Ecto neural progenitor cell (in vitro differentiated cells): ENCODE data around the gene AUTS2.

Experiments
- DNase-seq: peaks from one replicate; pipeline ENCODE4 v3.0.0-alpha.2; 2018; ENCODE audit warnings: low spot score

The AUTS2 gene

GRCh38 chr7:70660819-70661191 lies 1062.5 kb downstream of the AUTS2 start:
- no peak for DNase-seq

- DNase-seq: no peak
Measured at GRCh38 chr7:70663680-70664079, 1065.4 kb downstream of the AUTS2 start.

GRCh38 chr7:70665997-70666396 lies 1067.7 kb downstream of the AUTS2 start:
- no peak for DNase-seq

- DNase-seq: no peak
Measured at GRCh38 chr7:70667406-70667805, 1069.1 kb downstream of the AUTS2 start.

- no peak for DNase-seq
Measured at GRCh38 chr7:70668606-70669358, 1070.5 kb downstream of the AUTS2 start.

- DNase-seq: no peak
Measured at GRCh38 chr7:70669854-70670253, 1071.6 kb downstream of the AUTS2 start.

GRCh38 chr7:70670288-70670687 lies 1072.0 kb downstream of the AUTS2 start:
- no peak for DNase-seq

GRCh38 chr7:70673778-70674570 lies 1075.7 kb downstream of the AUTS2 start:
- DNase-seq: no peak

- DNase-seq: no peak
Measured at GRCh38 chr7:70674571-70675010, 1076.3 kb downstream of the AUTS2 start.

GRCh38 chr7:70676243-70676642 lies 1078.0 kb downstream of the AUTS2 start:
- no peak for DNase-seq

- no peak for DNase-seq
Measured at GRCh38 chr7:70678621-70679251, 1080.5 kb downstream of the AUTS2 start.

GRCh38 chr7:70679661-70680060 lies 1081.4 kb downstream of the AUTS2 start:
- no peak for DNase-seq

GRCh38 chr7:70680306-70680705 lies 1082.0 kb downstream of the AUTS2 start:
- no peak for DNase-seq

GRCh38 chr7:70680743-70681468 lies 1082.6 kb downstream of the AUTS2 start:
- DNase-seq: peak; percentile 56

GRCh38 chr7:70681469-70682350 lies 1083.4 kb downstream of the AUTS2 start:
- no peak for DNase-seq

- no peak for DNase-seq
Measured at GRCh38 chr7:70684173-70684572, 1085.9 kb downstream of the AUTS2 start.

- peak; percentile 53 for DNase-seq
Measured at GRCh38 chr7:70693321-70693685, 1095.0 kb downstream of the AUTS2 start.

GRCh38 chr7:70693686-70694433 lies 1095.6 kb downstream of the AUTS2 start:
- DNase-seq: peak; percentile 86

GRCh38 chr7:70694434-70694970 lies 1096.2 kb downstream of the AUTS2 start:
- no peak for DNase-seq
